SK-N-MC (cell line): Measurements from ENCODE around the gene NARF.

ENCODE experiments used
- EZH2 ChIP-seq: fragments of 200-600 bp; sonication (generic); IDR thresholded peaks from one replicate; pipeline ENCODE4 v1.6.1; 2017; ENCODE audit warnings: antibody characterized with exemption
- POLR2AphosphoS5 ChIP-seq: IDR thresholded peaks from 2 replicates; pipeline ENCODE4 v1.6.1; 2012; ENCODE audit warnings: mild to moderate bottlenecking, low read depth, low read length, borderline replicate concordance

DNA sequence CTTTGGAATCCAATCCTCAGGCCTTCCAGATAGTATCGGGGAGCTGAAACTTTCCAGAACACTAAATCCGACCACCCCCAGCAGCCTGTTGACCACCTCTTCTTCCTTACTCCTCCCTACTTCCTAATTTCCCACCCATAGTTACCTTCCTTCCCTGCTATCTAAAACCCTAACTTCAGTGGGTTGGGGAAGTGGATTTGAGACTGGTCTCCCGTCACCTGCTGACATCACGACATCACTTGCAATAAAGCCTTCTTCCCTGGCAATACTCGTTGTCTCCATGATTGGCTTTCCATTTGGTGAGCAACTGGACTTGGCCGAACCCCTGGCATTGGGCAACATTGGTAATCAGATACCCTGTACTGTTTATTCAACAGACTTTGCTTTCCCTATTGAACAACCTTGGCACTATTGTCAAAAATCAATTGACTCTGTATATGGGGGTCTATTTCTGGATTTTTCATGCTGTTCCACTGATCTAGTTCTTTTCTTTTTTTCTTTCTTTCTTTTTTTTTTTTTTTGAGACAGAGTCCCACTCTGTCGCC is 49.2 kb downstream of the NARF start:
- TF ChIP-seq EZH2 (no peak), POLR2AphosphoS5 (no peak)
